GM10266 (cell line): ENCODE data around the gene PHIP.
"Not testable (repeated sequence)": the region's sequence is repeated elsewhere in the genome, so short reads cannot be mapped to it uniquely, and the experiment has no call there.

Source experiments
- DNase-seq: peaks from one replicate; pipeline ENCODE4 v3.0.0; 2012; ENCODE audit errors: extremely low spot score
- CTCF ChIP-seq: IDR thresholded peaks from 2 replicates; pipeline ENCODE4 v1.5.1; 2012; ENCODE audit warnings: mild to moderate bottlenecking, low read depth; ENCODE audit not compliant: control insufficient read depth, insufficient read depth; ENCODE audit errors: missing control alignments

Gene PHIP

GRCh38 chr6:78948785-78949184 lies 129.3 kb downstream of the PHIP start:
- no peak for DNase-seq
- no peak for TF ChIP-seq CTCF

GRCh38 chr6:78947962-78948361 lies 130.1 kb downstream of the PHIP start:
- DNase-seq = no peak
- no peak for TF ChIP-seq CTCF

- no peak for DNase-seq
Measured at GRCh38 chr6:78947529-78947928, 130.5 kb downstream of the PHIP start.

GRCh38 chr6:78942446-78942845 lies 135.6 kb downstream of the PHIP start:
- no peak for TF ChIP-seq CTCF
- no peak for DNase-seq

More at GRCh38 chr6:78947529-78947928, 130.5 kb downstream of the PHIP start:
- TF ChIP-seq CTCF = no peak

GRCh38 chr6:78936515-78936914 lies 141.5 kb downstream of the PHIP start:
- no peak for TF ChIP-seq CTCF
- no peak for DNase-seq

- DNase-seq = no peak
- no peak for TF ChIP-seq CTCF
Measured at GRCh38 chr6:78935553-78935952, 142.5 kb downstream of the PHIP start.

GRCh38 chr6:78925317-78925716 lies 152.7 kb downstream of the PHIP start:
- TF ChIP-seq CTCF = no peak
- DNase-seq = no peak

GRCh38 chr6:78921168-78921567 lies 156.9 kb downstream of the PHIP start:
- not testable (repeated sequence) for DNase-seq
